ENCODE data around the gene IMP3.
"Not testable (repeated sequence)": the region's sequence is repeated elsewhere in the genome, so short reads cannot be mapped to it uniquely, and the experiment has no call there.

The IMP3 gene

GRCh38 chr15:75639709-75640482 is at the start of gene IMP3:
IMP3 (minus strand) TSS chr15:75640224; CDS start chr15:75640168, 56 bp downstream.
- DNase-seq = peak; percentile 96

- DNase-seq = not testable (repeated sequence)
Observed at GRCh38 chr15:75689429-75689828, 49.4 kb upstream of the IMP3 start.

- DNase-seq = no peak
Observed at GRCh38 chr15:75688831-75689230, 48.8 kb upstream of the IMP3 start.

- no peak for DNase-seq
Observed at GRCh38 chr15:75688278-75688557, 48.2 kb upstream of the IMP3 start.

- DNase-seq = no peak
Observed at GRCh38 chr15:75687486-75688277, 47.7 kb upstream of the IMP3 start.

- DNase-seq = peak; percentile 91
Observed at GRCh38 chr15:75686212-75686642, 46.2 kb upstream of the IMP3 start.

- no peak for DNase-seq
Observed at GRCh38 chr15:75685195-75685594, 45.2 kb upstream of the IMP3 start.

- no peak for DNase-seq
Observed at GRCh38 chr15:75684648-75685047, 44.6 kb upstream of the IMP3 start.

- DNase-seq = peak; percentile 81
Observed at GRCh38 chr15:75683646-75684312, 43.8 kb upstream of the IMP3 start.

- DNase-seq = no peak
Observed at GRCh38 chr15:75682181-75683135, 42.4 kb upstream of the IMP3 start.

- DNase-seq = no peak
Observed at GRCh38 chr15:75680007-75680789, 40.2 kb upstream of the IMP3 start.

- not testable (repeated sequence) for DNase-seq
Observed at GRCh38 chr15:75678324-75678690, 38.3 kb upstream of the IMP3 start.

GRCh38 chr15:75677465-75678323 is 37.7 kb upstream of the IMP3 start:
- no peak for DNase-seq

GRCh38 chr15:75676688-75677464 is 36.9 kb upstream of the IMP3 start:
- DNase-seq = no peak

GRCh38 chr15:75675579-75676404 is 35.8 kb upstream of the IMP3 start:
- no peak for DNase-seq

- DNase-seq = no peak
Observed at GRCh38 chr15:75674366-75674765, 34.3 kb upstream of the IMP3 start.

- no peak for DNase-seq
Observed at GRCh38 chr15:75673426-75674235, 33.6 kb upstream of the IMP3 start.

All from activated CD4-positive, alpha-beta T cell treated with anti-CD3 and anti-CD28 coated beads for 48 hours (primary cell).